GM19193 (cell line): ENCODE data around the gene ADGRA3.

ENCODE experiments used
- POLR2A ChIP-seq: IDR thresholded peaks from 4 replicates; pipeline ENCODE4 v1.6.1; 2011; ENCODE audit not compliant: insufficient read depth, insufficient read length; ENCODE audit errors: extremely low read depth

The ADGRA3 gene

DNA sequence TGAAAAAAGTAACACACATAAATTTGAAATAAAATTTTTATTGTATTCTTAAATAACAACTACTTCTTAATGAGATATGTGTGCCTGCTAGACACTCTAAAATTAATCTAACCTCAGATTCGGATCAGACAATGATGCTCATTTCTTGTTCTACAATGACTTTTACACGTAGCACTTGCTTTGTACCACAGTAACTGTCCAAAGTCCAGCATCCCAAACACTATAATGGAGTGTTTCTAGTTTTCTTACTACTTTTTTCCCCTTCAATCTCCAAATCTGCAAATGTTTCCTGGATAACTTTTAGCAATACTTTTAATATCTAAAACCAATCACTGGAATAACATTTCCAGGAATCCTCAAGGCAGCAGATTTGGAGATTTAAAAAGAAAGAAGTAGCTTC lies 75.9 kb downstream of the ADGRA3 start:
- no peak for TF ChIP-seq POLR2A

DNA sequence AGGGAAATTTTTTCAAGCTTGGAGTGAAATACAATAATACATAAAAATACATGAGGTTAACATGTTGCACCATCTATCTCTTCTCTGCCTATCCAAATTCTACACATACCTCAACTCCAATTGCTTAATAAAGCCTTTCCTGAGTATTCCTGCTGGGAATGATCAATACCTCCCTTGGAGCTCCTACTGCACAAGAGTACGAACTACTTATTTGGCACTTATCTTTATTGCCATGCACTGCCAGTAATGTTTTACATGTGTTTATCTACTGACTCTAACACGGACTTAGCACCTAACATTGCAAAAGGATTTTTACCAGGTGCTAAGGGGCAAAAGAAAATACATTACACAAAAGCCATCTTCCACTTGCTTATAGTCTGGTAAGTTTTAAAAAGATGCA lies 80.2 kb downstream of the ADGRA3 start:
- TF ChIP-seq POLR2A: no peak

DNA sequence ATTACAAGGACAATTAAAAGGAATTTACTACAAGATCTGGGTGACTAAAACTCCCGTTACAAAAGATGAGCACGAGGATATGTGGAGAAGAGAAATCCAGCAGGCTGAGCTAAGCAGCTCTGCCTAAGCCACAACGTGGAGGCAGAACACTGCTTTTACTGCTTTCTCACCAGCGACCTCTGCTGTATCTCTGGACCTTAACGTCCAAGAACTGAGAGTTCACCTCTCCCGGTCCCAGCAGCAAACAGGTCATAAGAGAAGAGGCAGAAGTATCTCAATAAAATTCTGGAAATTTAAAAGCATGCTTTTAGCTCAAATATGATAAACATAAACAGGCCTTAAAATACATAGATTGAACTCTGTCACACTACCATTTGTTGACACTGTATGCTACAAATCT lies 81.0 kb downstream of the ADGRA3 start:
- TF ChIP-seq POLR2A: no peak

DNA sequence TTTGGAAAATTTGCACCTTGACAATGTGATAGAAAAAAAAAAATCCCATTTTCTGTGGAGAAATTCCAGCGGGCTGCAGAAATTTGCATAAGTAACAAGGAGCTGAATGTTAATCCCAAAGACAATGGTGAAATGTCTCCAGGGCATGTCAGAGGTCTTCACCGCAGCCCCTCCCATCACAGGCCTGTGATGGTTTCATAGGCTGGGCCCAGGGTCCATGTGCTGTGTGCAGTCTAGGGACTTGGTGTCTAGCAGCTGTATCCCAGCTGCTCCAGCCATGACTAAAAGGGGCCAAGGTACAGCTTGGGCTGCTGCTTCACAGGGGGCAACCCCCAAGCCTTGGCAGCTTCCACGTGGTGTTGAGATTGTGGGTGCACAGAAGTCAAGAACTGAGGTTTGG lies 85.2 kb downstream of the ADGRA3 start:
- no peak for TF ChIP-seq POLR2A

DNA sequence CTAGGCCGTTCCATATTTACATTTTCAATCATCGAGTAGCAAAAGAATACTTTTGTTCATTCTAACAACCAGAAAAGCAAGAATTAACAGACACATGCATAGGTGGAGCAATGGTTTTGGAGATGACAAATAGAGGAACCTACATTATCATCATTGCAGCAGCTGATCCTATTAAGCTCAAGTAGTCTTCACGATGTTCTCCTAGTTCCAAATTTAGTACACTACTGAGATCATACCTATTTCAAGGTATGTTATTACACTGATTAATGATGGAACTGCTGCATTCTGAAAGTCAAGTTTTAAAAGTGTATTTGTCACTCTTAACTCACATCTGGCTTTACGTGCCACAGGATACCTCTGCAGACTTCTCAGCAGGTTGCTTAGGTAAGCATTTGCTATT lies 87.4 kb downstream of the ADGRA3 start:
- TF ChIP-seq POLR2A: no peak

DNA sequence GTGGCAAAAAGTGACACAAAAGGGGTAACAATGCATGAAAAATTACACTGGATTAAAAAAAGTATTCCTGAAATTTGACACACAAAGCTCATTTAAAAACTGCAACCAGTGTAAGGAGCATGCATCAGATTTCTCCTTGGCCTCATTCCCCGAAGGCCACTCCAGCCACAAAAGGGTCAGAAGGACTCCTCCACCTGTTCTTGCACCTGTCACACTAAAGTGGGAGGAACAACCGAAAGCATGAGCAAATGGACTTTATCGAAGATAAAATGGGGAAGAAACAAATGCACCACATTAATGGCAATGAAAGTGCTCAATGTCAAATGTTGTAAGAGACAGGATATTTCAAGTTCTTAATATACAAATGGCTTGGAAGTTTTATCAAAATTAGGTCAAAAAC lies 88.2 kb downstream of the ADGRA3 start:
- no peak for TF ChIP-seq POLR2A

DNA sequence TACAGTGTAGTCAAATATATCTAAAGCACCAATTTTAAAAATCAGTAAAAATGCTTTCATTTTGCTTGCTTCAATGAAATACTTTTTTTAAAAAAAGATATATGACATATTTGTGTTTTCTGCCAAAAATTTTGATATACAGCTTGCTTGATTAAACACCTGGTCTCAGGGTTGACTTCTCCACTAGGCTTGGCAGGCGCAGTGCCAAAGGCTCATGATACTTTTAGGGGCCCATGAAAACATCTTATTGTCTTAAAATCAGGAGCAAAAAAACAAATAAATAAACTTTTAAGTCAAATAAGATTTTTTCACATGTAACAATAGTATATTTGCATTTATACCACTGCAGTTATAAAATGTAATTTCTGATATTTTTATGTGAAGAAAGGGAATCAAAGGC lies 95.6 kb downstream of the ADGRA3 start:
- no peak for TF ChIP-seq POLR2A

DNA sequence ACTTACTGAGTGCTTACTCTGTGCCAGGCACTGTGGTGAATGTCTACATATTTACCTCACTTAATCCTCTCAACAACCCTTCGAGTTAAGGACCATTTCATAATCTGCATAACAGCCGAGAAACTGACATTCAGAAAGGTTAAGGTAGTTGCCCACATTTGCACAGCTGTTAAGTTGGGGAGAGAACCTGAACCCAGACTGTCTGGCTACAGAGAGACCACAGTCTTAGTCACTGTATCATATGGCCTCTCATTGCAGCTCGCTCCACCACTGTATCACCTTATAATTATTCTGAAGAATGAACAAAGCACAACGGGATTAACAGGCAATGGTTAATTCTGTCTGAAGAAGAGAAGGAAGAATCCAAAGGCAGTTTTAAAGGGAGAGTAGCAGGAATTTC lies 98.5 kb downstream of the ADGRA3 start:
- TF ChIP-seq POLR2A: no peak

DNA sequence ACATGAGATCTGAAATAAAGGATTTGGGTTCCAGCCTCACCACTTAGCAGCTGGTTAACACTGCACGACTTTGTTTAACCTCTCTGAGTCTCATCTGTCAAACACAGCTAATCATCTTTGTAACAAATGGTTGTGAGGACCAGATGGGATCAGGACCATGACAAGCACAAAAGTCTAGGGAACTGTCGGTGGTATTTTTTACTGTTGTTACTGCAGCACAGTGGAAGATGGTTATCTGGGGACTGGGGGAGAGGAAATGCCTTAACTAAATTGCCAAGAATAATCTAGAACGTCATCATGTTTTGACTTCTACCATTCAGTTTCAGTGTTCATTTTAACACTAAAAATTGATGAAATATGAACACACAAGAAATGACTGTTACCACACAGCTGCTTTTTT lies 99.5 kb downstream of the ADGRA3 start:
- TF ChIP-seq POLR2A: no peak

DNA sequence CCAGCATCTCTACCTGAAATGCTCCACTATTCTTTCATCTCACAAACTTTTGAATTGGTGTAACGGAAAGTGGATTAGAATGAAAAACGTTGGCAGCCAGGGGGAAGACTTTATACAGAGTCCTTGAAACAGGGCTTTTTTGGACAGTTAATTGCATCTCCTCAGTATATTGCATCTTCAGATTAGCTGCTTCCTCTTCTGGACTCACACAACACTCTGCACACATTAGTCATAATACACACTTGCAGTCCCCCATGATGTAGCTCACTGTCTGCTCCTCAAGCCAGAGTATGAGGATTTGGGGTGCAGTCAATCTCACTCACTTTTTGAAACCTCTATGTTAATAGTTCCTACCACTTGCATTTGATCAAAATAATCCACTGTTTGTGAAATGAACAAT lies 101.0 kb downstream of the ADGRA3 start:
- TF ChIP-seq POLR2A: no peak

DNA sequence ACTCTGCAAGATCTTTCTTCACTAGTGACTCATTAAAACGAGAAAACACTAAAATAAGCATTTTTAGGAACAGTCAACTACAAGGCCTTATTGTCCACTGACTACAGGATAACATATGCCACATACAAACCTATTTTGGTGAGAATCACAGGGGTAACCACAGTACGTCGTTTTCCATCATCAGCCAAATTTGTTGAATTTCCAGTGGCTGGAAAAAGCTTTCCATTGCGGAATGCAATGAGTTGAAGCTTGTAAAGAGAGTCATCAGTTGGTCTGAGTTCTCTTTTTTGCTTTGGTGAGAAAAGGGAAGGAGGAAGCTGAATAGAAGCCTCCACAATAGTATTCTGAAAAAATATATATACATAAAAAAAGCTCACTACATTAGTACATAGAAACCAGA lies 102.4 kb downstream of the ADGRA3 start:
- TF ChIP-seq POLR2A: no peak

DNA sequence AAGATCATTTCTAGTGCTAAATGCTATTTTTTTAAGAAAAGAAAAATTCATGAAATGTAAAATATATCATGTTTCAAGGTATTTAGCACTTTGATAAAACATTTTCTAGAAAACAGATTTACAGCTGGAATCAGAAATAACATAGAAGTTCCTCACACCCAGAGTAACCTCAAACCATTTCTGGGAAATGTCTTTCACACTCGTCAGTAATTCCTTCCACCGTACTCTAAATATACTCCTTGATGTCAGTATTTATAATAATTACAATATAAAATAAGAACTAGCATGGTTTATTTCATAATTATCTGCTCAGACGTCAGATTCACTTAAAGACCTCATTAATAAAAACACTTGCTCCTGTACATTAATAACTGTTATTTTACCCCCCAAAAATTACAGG lies 103.9 kb downstream of the ADGRA3 start:
- TF ChIP-seq POLR2A: no peak

DNA sequence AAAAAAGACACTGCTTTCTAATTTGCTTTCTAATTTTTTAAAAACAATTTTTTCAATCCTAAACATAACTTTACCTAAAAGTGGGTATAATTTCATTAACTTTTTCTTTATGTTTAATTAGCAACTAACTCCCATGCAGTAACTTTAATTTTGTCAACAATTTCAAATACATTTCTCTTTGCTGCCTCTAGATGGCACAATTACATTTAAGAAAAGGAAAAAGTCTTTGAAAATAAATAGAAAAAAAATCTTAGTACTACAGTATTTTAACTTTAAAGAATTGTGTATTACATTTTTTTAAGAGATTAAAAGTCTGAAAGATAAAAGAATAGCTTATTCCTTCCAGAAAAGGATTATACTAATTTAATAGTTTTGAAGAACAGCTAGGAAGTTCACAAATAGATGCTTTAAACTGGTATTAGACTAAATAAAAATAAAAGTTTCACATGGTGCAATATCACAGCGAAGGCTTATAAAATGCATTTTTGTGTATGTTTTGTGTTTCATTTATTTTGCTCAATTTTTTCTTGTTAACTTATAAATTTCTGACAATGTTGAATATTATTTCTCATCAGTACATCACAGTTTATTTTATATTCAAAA lies 105.1 kb downstream of the ADGRA3 start:
- no peak for TF ChIP-seq POLR2A

DNA sequence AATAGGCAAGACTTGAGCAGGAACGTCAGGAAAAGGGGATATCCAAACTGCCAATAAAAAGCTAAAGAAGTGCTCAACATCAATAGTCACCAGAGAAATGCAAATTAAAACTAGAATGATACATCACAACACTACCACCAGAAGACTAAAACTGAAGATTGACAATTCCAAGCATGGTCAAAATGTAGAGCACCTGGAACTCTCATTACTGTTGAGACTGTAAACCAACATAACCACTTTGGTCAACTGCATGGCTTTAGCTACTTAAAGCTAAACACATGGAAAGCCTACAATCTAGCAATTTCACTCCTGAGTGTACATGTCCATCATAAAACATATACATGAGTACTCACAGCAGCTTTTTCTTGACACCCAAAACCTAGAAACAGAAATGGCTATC lies 107.4 kb downstream of the ADGRA3 start:
- TF ChIP-seq POLR2A: no peak

DNA sequence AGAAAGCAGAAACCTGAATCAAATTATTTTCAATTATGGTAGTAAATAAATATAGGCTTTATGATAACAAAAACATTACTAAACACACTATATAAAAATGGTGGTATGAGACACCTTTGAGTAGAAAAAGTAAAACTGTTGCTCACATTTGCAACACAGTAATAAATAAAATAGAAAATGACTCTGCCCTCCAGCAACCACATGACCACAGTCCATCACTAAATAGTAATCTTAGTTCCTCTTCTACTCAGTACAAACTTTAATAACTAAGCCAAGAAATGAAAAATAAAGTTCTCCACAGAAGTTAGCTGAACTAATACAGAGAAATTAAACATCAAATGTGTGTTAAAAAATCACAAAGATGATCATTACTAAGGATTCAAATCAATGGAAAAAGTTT lies 108.5 kb downstream of the ADGRA3 start:
- TF ChIP-seq POLR2A: no peak

DNA sequence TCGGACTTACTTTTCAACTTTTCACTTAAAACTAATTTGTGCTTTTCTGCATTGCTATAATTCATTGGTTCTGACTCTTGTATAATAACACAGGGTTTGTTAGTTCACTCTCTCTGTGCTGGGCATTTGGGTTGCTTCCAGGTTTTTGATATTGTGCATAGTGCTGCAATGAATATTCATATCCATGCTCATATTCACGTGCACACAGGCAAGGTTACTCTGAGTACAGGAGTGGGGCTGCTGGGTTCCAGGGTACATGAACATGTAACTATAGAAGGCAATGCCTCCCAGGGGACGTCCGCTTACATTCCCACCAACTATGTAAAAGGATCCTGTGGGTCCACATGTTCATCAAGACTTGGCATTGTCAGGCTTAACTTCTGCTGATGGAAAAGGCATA lies 117.2 kb downstream of the ADGRA3 start:
- TF ChIP-seq POLR2A: no peak

DNA sequence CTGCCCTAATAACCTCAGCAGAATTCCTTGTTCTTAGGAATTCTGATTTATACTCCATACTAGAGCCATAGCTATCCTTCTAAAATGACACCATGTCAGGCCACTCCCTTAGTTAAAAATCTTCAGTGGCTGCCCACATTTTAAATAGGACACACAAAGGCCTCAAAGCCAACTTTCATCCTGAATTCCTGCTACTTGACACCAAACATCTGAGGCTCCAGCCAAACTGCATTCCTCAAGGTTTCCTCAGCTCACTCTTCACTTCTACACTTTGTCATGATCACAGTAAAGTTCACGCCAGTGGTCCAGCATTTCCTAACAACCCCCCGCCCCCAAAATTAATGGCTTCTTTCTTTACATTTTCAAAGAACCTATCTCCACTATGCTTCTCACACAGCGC lies 124.3 kb downstream of the ADGRA3 start:
- no peak for TF ChIP-seq POLR2A
